Progenitor cell of endocrine pancreas (in vitro differentiated cells): ENCODE results near the gene KLKB1. TPM values are rescaled to one million over a fixed set of nuclear protein-coding genes. Genes with fewer than 3 reads are reported as not detected.

ENCODE experiments used
- DNase-seq: peaks from one replicate; pipeline ENCODE4 v3.0.0; 2021; ENCODE audit warnings: low spot score; ENCODE audit not compliant: unreplicated experiment
- H3K27ac Mint-ChIP-seq: 2 replicates; pipeline ENCODE4 v1.8.0; 2021; ENCODE audit warnings: mild to moderate bottlenecking, moderate library complexity, mixed read lengths
- H3K27me3 Mint-ChIP-seq: 2 replicates; pipeline ENCODE4 v1.8.0; 2021; ENCODE audit warnings: mixed read lengths
- H3K36me3 Mint-ChIP-seq: 2 replicates; pipeline ENCODE4 v1.8.0; 2022; ENCODE audit warnings: mixed read lengths; ENCODE audit not compliant: insufficient read depth
- H3K4me1 Mint-ChIP-seq: 2 replicates; pipeline ENCODE4 v1.8.0; 2021; ENCODE audit warnings: low read depth, mixed read lengths
- H3K4me3 Mint-ChIP-seq: 2 replicates; pipeline ENCODE4 v1.8.0; 2021; ENCODE audit warnings: low read depth, mild to moderate bottlenecking, moderate library complexity, mixed read lengths
- H3K9me3 Mint-ChIP-seq: 2 replicates; pipeline ENCODE4 v1.8.0; 2021; ENCODE audit warnings: low read depth, mixed read lengths
- total RNA-seq: library from RNA; stranded (reverse); gene quantifications from 2 replicates; pipeline ENCODE4 v1.2.1, GENCODE V29; 2021
- TF ChIP-seq, protein P1 (sequence below): fragments of 200-600 bp; sonication (generic); IDR thresholded peaks from one replicate; pipeline ENCODE4 v1.5.0; 2021; ENCODE audit warnings: antibody characterized with exemption, mild to moderate bottlenecking; ENCODE audit not compliant: unreplicated experiment

Gene KLKB1
- total RNA-seq, 1 donor from 2014 or later = not detected

DNA sequence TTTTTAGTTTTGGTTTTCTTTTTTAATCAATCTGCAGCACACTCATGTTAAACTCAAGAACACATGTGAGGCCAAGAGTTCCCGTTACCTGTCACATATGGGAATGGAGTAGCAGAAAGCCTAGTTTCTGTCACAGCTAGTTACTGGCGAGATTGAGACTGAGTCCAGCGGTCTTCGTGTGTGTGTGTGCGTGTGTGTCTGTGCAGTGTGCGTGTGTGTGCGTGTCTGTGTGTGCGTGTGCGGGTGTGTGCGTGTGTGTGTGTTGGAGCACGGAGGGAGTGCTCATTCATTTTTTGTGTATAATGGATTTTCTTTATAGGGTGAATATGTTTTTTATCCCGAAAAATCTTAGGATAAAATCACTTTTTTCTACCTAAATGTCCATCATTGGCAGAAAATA lies 57.8 kb downstream of the KLKB1 start:
- Mint-ChIP-seq H3K4me3 (no peak overlapping the region), H3K27me3 (peaks cover 2% of the 10 kb centered on the region), H3K9me3 (no peaks in the 10 kb centered on the region), H3K27ac (no peak overlapping the region), H3K36me3 (no peaks in the 10 kb centered on the region), H3K4me1 (no peaks in the 10 kb centered on the region)
- no peak for DNase-seq
- TF ChIP-seq, protein P1, sequence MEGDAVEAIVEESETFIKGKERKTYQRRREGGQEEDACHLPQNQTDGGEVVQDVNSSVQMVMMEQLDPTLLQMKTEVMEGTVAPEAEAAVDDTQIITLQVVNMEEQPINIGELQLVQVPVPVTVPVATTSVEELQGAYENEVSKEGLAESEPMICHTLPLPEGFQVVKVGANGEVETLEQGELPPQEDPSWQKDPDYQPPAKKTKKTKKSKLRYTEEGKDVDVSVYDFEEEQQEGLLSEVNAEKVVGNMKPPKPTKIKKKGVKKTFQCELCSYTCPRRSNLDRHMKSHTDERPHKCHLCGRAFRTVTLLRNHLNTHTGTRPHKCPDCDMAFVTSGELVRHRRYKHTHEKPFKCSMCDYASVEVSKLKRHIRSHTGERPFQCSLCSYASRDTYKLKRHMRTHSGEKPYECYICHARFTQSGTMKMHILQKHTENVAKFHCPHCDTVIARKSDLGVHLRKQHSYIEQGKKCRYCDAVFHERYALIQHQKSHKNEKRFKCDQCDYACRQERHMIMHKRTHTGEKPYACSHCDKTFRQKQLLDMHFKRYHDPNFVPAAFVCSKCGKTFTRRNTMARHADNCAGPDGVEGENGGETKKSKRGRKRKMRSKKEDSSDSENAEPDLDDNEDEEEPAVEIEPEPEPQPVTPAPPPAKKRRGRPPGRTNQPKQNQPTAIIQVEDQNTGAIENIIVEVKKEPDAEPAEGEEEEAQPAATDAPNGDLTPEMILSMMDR = no peak

GRCh38 chr4:186286581-186286980 lies 59.3 kb downstream of the KLKB1 start:
- no peaks in the 10 kb centered on the region for H3K9me3 Mint-ChIP-seq
- TF ChIP-seq, protein P1 = no peak
- no peak overlapping the region for H3K27ac Mint-ChIP-seq
- peaks cover 2% of the 10 kb centered on the region for H3K27me3 Mint-ChIP-seq
- DNase-seq = no peak
- H3K4me3 Mint-ChIP-seq = no peak overlapping the region
- H3K4me1 Mint-ChIP-seq = no peaks in the 10 kb centered on the region
- no peaks in the 10 kb centered on the region for H3K36me3 Mint-ChIP-seq

- Mint-ChIP-seq H3K36me3 (no peaks in the 10 kb centered on the region), H3K9me3 (no peaks in the 10 kb centered on the region), H3K4me1 (no peaks in the 10 kb centered on the region), H3K4me3 (no peak overlapping the region), H3K27ac (no peak overlapping the region), H3K27me3 (no peaks in the 10 kb centered on the region)
- TF ChIP-seq, protein P1 = no peak
- DNase-seq = no peak
Measured at GRCh38 chr4:186291256-186291890, 64.1 kb downstream of the KLKB1 start.

DNA sequence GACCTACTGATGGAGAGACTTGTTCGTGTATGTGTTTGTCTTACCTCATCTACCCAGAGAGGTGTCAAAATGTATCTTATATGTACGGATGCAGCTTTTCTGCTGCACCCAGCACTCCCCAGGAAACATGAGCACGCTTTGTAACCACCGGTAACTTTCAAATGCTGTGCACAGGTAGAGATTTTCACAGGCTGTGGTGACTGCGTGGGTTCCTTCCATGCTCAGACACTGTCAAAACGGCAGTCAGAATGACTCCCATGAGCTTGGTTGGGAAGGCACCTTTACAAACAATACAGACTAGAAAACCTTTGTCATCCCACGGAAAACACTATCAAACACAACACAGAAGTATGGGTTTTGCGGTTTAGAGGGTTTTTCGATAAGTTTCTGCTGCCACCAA lies 66.9 kb downstream of the KLKB1 start:
- H3K36me3 Mint-ChIP-seq = no peaks in the 10 kb centered on the region

GRCh38 chr4:186296481-186296880 lies 69.2 kb downstream of the KLKB1 start:
- Mint-ChIP-seq H3K4me3 (no peak overlapping the region), H3K4me1 (peaks cover 5% of the 10 kb centered on the region), H3K9me3 (no peaks in the 10 kb centered on the region), H3K36me3 (no peaks in the 10 kb centered on the region), H3K27me3 (peaks cover 5% of the 10 kb centered on the region), H3K27ac (no peak overlapping the region)
- TF ChIP-seq, protein P1 = no peak
- DNase-seq = no peak

More for the DNA sequence above, 66.9 kb downstream of the KLKB1 start:
- TF ChIP-seq, protein P1 = no peak
- Mint-ChIP-seq H3K27me3 (peaks cover 5% of the 10 kb centered on the region), H3K9me3 (no peaks in the 10 kb centered on the region), H3K4me1 (peaks cover 2% of the 10 kb centered on the region), H3K27ac (no peak overlapping the region), H3K4me3 (no peak overlapping the region)
- DNase-seq = no peak
